NOMO-1 treated with DMSO at 0.1 percent for 48 hours (cell line): ENCODE results near the gene ESR2.
"Not testable (repeated sequence)": the region's sequence is repeated elsewhere in the genome, so short reads cannot be mapped to it uniquely, and the experiment has no call there.

Source experiments
- DNase-seq: peaks from one replicate; lab custom pipeline; 2025; ENCODE audit not compliant: unreplicated experiment; lab: John Stamatoyannopoulos, UW

Gene ESR2

DNA sequence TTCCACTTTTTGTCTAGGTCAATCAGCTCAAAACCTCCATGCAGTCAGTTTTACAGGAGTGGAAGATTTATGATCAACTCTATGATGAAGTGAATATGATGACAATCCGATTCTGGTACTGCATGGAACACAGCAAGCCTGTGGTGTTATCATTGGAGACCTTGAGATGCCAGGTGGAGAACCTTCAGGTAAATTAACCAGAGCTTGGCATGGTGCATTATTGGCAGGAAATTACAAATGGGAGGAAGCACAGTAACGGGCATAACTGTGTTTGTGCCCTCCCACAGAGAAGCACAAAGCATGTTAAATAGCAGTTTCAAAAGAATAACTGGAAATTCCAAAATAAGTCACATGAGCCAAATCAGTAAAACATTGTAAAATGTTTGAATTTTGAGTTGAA is 135.6 kb downstream of the ESR2 start:
- no peak for DNase-seq

DNA sequence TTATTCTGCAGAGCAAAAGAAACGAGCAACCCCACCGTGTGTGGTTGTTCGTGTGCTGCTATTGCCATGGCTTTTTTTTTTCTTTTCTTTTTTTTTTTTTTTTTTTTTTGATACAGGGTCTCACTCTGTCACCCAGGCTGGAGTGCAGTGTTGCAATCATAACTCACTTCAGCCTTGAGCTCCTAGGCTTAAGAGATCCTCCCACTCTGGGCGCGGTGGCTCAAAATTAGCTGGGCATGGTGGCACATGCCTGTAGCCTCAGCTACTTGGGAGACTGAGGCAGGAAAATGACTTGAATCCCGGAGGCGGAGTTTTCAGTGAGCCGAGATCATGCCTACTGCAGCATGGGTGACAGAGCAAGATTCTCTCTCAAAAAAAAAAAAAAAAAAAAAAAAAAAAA is 144.2 kb downstream of the ESR2 start:
- DNase-seq: no peak

DNA sequence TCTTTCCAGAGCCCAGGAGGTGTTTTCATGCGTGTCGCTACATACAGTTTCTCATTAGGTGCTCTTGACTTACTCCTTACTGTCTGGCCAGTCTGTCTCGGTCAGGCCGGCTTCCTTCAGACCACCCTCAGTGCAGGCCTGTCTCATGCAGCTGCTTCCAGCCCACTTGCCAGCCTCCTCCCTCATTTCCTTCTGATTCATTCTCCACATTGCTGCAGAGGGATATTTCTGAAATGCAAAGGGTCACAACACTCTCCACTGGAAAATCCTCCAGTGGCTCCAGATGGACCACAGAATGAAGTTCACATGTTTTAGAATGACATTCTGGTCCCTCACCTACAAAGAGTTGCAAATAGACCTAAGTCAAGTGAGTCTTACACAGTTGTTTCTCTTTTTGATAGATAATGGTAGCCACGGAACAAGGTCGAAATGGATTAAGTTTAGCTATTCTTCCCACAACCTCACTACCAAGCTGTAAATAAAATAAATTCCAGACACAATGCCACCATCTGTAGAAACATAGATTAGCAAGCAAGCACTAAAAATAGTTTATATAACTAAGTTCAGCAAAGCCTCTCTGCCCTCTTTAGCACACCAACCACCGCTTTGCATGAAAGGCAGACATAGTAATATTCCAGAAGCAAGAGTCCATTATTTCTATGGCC is 146.9 kb downstream of the ESR2 start:
- DNase-seq: no peak

DNA sequence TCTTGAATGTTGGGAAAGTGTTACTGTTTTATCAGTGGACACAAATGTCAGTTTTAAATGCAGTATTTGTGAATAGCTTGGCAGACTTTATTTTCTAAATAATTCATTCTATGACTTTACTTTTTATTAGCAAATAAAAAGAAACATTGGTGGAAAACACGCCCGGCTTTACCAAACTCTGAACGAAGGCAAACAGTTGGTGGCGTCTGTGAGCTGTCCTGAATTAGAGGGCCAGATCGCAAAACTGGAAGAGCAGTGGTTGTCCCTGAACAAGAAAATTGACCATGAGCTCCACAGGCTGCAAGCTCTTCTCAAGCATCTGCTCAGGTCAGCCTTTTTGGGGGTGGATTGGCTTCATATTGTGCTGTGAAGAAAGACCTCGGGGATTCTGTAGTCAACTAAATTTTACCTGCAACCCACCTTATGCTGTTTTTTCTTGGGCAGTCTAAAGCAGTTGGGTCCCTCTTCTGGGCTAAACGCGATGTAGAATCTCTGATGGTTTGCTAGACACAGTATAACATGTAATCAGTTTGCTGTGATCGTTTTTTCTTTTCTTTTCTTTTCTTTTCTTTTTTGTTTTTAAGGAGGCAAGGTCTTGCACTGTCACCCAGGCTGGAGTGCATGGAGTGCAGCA is 156.4 kb downstream of the ESR2 start:
- DNase-seq: no peak

DNA sequence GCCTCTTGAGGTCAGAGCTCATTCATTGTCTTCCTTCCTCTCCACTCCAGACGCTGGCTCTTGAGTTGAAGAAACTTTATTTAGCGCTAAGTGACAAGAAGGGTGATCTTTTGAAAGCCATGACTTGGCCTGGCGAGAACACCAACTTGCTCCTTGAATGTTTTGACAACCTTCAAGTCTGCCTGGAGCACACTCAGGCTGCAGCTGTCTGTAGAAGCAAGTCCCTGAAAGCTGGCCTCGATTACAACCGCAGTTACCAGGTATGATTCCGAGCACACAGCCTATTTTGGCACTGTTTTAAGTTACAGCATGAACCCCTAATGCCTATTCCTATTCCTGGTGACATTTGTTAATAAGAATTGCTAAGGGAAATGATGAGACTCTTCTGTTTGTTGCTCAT is 167.6 kb downstream of the ESR2 start:
- no peak for DNase-seq

DNA sequence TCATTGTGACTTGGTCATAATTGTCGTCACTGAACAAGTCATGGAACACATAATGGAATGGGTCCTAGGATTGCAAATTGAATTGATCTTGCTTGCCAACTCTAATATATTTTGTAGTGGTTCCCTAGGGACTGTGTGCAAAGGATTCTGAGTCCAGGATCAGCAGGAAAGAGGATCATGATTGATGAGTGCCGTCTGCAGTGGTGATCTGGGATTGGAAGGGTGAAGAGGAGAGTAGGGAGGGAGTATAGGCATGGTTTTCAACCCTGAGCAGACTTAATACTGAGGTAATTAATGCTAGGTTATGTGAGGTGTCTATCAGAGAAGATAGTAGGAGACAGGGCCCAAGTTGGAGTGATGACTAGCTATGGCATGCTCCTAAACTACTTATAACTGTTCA is 168.9 kb downstream of the ESR2 start:
- DNase-seq: no peak

DNA sequence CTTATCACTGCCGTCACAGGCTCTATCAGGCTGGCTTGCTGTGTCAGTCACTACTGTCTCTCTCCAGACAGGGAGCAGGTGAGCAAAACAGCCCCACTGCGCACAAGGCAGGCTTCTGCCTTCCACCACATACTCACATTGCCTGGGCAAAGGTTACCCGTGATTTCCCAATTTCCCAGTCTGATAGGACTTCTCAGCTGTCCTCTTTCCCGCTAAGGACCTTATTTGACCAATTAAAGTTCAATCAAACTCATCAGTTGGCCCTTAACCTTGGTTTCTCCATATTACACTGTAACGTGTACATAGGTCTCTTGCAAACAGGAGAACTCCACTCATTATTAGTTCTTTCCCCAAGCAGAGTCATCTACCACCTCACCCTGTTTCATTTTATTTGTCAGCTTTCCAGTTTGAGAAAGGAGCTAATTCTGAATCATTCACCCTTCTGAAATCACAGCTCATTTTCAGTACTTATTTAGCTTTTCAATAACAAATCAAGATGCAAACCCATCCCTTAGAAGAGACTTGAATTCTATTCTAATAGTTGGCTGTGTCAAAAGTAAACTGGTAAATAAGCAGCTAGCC is 170.8 kb downstream of the ESR2 start:
- DNase-seq: no peak

DNA sequence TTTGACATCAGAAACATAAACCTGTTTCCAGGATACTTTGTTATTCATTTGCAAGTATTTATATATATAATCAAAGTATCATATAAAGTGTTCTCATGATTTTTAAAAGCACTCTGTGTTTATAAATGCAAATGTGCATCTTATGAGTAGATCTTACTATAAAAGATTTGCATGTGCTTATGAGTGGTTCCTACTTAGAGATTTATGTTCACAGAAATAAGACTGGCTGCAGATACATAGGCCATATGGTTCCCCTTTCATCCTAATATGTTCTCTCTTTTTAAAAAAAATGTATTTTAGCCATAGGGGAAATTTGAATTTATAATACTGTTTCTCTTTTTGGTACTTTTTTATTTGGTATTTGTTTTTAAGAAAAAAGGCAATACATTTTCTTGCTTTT is 174.2 kb downstream of the ESR2 start:
- DNase-seq: no peak

DNA sequence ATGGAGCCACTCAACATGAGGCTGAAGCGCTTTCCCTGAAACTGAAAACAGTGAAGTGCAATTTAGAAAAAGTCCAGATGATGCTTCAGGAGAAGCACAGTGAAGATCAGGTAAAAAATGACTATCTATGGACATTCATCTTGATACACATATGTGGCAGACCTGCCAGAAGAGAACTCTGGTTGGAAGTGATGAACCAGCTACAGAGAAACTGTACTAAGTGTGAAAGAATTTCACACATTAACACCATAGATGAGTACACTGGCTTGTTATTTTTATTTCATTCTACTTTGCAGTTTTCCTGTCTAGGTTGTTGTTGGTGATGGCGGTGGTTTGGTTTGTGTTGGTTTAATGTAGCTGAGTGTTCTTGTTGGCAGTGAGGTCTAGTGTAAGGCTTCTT is 174.7 kb downstream of the ESR2 start:
- no peak for DNase-seq

DNA sequence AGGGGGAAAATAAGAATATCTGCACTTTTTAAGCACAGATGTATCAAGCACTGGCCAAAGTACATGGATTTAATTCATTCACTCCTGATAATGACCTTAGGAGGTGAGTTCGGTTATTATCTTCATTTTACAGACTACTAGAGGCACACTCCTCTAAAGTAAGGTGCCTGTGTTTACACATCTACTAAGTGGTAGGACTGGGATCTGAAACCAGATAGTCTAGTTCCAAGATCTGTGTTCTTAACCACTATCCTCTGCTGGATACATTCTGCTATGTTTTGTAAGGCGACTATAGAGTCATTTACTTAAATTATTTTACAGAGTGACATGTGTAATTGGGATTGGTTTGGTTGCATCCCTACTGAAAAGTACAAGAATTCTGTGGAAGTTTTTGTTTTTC is 175.3 kb downstream of the ESR2 start:
- no peak for DNase-seq

DNA sequence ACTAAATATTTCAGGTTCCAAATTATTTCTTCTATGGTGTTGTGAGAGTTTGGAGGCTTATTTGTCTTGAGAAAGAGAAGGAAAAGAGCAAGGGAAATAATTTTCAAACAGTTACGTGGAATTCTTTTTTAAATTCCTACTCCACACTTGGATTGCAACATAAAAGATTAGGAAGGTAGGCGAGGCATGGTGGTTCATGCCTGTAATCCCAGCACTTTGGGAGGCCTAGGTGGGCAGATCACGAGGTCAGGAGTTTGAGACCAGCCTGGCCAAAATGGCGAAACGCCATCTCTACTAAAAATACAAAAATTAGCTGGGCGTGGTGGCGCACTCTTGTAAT is 175.8 kb downstream of the ESR2 start:
- DNase-seq: not testable (repeated sequence)

DNA sequence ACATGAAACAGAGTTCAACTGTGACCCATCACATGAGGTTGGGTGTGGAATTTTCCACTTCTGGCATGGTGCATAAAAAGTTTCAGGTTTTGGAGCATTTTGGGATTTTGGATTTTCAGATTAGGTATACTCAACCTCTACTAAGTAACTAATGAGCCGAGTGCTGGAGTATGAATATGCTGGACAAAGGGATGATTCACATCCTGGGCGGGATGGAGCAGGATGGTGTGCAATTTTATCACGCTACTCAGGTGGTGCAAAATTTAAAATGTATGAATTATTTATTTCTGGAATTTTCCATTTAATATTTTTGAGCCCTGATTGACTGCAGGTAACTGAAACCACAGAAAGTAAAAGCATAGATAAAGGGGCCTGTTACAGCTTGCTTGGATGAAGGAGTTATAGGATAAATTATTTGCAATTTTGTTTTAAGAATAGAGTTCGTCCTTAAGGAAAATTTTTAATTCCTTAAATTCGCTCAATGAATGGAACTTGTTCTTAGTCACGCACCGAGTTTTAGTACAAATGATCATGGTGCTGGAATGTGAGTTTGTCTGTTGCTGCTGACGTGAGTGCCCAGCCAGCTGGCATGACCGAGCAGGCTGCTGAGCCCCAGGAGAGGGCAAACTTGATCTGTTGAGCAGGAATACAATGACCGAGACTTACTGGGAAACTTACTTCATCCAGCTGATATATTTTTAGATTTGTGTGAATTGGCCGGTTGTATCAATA is 176.3 kb downstream of the ESR2 start:
- no peak for DNase-seq

DNA sequence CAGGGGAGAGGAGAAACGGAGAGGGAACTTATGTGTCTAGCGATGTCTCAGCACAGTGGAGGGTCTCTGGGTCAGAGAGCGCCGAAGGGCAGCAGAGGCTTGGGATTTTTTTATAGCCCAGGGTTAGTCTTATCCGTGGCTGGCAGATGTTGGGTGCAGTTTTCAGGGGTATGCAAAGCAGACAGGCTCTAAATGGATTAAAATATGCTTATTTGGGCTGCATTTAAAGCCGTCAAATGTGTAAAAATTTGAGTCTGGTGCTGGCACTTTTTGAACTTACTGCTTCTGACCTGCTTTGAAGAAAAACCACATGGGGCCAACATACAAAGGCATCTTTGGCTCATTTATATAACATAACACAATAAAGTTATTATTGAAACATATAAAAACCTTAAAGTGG is 178.8 kb downstream of the ESR2 start:
- DNase-seq: no peak

DNA sequence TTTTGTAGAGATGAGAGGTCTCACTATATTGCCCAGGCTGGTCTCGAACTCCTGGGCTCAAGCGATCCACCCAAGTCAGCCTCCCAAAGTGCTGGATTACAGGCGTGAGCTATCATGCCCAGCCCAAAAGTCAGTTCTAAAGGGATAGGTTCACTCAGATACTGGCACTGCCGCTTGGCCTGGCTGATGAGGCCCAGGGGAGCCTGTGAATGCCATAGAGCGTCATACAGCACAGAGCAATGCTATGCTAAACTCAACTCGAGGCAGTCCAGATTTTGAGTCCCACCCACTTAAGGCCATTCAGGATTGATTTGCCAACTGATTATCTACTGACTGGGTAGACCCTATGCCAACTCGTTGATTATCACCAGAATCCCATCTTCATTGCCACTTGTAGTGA is 179.4 kb downstream of the ESR2 start:
- no peak for DNase-seq

DNA sequence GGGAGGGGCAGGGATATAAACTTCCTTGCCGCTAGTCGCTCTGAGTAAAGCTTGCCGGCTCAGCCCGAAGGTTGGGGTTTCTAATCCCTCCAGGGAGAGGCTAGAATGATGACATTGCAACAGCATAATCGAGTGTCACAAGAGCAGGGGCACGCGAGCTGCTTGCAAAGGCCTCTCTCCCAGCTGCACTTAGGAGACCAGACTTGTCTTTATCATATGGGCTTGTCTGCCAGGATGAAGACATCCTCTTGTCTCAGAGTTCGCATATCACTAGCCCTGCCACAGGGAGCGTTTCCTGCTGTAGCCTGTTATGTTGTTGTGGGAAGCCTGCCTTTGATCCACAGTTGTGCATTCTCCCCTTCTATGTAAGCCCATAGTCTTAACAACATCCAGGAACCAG is 180.0 kb downstream of the ESR2 start:
- DNase-seq: no peak

DNA sequence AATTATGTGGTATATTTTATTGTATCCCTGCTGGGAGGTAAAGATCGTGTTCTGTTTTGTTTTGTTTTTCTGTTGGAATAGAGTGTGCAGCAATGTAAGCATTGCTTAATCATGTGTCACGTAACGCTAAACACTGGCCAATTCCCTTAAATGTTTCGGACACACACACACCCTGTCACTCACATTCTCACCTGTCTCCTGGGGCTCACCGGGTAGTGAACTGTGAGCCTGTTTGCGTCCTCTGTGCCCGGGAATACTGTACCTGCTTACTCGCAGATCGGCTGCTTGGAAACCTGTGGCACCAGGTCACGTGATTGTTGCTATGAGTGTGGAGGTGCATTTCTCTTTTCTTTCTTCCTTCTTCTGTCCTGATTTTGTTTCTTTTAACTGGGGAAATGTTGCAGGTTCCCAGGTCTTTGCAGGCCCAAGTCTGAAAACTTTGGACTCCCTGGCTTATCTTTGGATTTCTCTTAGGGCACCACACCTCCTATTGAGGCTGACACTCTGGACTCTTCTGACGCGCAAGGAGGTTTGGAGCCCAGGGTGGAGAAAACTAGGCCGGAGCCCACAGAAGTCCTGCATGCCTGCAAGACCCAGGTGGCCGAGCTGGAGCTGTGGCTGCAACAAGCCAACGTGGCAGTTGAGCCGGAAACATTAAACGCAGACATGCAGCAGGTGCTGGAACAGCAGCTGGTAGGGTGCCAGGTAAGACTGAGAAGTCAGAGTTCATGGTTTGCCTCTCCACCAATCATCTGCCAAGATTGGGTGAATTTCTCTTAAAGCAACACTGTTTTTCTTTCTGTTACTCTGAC is 181.1 kb downstream of the ESR2 start:
- DNase-seq: no peak

DNA sequence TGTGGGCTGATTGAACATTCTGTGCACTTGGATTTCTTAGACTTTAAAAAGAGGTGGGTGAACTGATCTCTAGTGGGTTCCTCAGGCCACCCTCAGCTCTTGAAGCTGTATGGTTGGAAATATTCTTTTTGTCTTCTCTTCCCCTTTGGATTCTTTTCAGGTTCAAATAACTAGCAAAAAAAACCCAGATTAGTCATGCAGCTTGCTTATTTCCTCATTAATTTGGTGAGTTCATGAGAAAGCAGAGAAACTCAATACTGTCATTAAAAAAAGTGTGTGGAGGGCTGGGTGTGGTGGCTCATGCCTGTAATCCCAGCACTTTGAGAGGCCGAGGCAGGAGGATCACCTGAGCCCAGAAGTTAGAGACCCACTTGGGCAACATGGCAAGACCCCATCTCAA is 183.4 kb downstream of the ESR2 start:
- DNase-seq: no peak

DNA sequence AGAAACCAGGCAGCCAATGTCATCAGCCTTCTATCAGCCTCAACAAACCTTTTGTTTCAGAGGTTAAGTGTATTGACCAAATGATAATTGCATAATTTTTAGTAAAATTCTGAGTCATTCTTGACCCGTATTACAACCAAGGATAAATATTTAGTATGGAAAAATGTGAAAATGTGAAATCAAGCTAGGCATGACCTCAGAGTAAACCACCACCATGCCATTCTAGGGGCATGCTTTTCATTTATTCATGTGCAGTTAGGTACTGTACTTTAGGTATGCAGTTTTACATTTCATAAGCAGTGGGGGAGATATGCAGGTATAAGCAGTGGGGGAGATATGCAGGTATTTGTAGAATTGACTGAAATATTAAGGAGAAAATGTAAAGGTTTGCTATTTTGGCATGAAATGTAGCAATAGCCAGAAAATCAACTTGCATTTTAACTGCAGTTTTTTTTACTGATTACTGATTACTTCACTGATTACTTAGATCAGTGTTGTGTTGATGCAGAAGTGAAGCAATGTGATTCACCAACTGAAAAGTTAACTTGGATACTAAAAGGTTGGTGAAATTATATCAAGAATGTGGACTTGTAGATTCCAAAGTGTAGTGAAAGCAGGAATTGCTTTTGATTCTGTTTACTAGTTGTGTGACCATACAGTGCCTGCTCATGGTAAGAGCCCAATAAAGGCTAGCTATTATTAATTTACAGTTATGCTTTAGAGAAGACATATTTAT is 184.2 kb downstream of the ESR2 start:
- DNase-seq: no peak

DNA sequence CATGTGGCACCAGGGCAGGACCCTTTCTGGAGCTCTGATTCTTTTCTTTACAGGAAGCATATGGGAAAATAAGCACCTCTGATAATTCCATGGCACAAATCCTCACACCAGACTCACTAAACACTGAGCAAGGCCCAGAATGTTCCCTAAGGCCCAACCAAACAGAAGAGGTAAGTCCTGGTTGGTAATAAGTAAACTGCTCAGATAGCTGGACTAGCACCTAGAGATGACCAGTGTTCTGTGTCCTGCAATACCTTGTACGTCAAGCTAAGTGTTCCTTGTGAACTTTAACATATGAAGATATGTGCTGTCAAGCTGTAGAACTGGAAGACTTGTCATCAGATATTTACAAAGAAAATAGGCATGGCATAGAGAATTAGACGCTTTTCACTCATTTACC is 186.7 kb downstream of the ESR2 start:
- DNase-seq: no peak

DNA sequence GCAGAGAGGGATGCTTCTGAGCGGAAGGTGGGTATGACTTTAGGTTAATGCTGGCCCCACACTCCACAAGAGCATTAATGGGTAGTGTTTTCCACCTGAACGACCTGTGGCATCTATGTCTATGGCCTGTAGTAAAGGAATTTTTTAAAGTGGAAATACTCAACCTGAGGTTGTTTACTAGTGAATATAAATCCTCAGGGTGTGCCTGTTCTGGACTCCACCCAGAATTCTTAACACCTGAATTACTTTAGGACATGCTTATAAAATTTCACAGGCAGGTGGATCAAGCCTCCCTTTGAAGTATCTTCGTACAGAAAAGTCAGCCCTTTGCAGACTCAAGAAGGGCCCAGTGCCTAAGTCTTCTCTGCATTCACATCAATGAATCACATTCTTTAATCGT is 196.1 kb downstream of the ESR2 start:
- no peak for DNase-seq

DNA sequence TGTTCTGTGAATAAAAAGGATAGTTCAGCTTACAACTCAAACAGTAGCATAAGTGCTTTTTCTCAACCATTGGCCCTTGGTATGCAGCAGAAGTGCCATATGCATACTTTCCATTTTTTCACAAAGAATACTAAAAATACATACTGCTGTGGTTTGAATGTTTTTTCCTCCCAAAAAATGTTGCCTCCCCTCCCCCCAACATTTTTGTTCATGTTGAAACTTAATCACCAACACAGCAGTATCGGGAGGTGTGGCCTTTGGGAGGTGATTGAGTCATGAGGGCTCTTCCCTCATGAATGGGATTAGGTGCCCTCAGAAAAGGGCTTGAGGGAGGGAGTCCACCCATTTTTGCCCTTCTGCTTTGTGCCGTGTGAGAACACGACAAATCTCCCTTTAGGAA is 198.6 kb downstream of the ESR2 start:
- DNase-seq: no peak
